Sigmoid colon (tissue), 3 donors: ENCODE data around the gene MYO1C.

ENCODE experiments used
- POLR2A ChIP-seq, 2 donors: fragments of 450-650 bp; IDR thresholded peaks; one replicate each; pipeline ENCODE4 v1.6.1; 2016; ENCODE audit warnings: antibody characterized with exemption in 2 of 2, mild to moderate bottlenecking in 2 of 2, moderate library complexity in 2 of 2
- TF ChIP-seq, protein P1 (sequence below), 4 experiments: fragments of 450-650 bp in 3 of 4; fragments of 200-600 bp in 1 of 4; IDR thresholded peaks; one replicate each; pipeline ENCODE4 v1.5.1; 2016 to 2019; ENCODE audit warnings: antibody characterized with exemption in 4 of 4, mild to moderate bottlenecking in 3 of 4, moderate library complexity in 2 of 4

DNA sequence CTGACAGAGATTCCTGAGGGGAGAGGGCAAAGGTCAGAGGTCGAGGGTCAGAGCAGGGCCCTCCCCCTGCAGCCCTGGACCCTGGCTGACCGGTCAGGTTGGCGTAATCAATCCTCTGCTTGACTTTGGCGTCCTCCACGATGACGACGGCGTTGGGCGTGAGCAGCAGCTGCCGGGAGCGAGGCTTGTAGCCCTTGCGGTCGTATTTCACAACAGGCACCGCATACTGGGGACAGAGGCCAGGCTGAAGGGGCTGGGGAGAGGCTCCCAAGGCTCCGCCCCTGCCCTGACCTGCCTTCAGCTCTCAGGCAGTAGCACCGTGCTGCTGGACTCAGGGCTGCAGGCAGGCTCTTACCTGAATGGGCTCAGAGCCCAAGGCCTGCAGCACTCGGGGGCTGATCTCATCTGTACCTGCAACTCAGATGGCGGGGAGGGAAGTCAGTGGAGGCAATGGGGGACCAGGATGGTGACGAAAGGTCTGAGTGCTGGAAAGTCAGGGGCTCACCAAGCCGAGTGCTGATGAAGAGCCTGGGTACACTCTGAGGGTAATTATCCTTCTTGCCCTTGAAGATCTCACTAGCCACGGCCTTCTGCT lies 24.5 kb downstream of the MYO1C start:
- TF ChIP-seq, protein P1, sequence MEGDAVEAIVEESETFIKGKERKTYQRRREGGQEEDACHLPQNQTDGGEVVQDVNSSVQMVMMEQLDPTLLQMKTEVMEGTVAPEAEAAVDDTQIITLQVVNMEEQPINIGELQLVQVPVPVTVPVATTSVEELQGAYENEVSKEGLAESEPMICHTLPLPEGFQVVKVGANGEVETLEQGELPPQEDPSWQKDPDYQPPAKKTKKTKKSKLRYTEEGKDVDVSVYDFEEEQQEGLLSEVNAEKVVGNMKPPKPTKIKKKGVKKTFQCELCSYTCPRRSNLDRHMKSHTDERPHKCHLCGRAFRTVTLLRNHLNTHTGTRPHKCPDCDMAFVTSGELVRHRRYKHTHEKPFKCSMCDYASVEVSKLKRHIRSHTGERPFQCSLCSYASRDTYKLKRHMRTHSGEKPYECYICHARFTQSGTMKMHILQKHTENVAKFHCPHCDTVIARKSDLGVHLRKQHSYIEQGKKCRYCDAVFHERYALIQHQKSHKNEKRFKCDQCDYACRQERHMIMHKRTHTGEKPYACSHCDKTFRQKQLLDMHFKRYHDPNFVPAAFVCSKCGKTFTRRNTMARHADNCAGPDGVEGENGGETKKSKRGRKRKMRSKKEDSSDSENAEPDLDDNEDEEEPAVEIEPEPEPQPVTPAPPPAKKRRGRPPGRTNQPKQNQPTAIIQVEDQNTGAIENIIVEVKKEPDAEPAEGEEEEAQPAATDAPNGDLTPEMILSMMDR (IDR thresholded peaks at IDR 0.05), result no peak
- no peak for TF ChIP-seq POLR2A (IDR thresholded peaks at IDR 0.05)
